NOMO-1 (cell line): Measurements from ENCODE around the gene ZBTB32.

Source experiments
- DNase-seq, 2 experiments: peaks; one replicate each; lab custom pipeline; 2025; ENCODE audit not compliant: unreplicated experiment in 2 of 2; lab: John Stamatoyannopoulos, UW

Gene ZBTB32

DNA sequence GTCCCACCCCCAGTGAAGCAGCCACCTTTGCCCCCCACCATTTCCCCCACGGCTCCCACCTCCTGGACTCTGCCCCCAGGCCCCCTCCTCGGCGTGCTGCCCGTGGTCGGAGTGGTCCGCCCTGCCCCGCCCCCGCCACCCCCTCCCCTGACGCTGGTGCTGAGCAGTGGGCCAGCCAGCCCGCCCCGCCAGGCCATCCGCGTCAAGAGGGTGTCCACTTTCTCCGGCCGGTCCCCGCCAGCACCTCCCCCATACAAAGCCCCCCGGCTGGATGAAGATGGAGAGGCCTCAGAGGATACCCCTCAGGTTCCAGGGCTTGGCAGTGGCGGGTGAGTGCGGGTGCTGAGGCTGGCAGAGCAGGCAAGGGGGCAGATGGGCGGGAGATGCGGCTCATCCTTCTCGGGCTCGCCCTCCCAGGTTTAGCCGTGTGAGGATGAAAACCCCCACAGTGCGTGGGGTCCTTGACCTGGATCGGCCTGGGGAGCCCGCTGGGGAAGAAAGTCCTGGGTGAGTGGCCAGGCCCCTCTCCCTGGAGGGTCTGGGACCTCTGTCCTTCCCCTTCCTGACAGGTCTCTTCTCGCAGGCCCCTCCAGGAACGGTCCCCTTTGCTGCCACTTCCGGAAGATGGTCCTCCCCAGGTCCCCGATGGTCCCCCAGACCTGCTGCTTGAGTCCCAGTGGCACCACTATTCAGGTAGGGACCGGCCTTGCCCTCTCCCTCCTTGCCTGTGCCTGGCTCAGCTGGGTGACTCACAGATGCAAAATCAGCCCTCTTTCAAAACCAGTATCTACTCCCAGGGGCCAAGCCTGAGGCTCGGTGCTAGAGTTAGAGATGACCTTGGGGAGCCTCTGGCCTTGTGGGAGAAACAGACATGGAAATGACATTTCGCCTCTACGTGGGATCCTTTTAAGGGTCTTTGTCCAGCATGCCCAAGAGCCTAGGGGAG lies 29.1 kb downstream of the ZBTB32 start:
- no peak for DNase-seq

GRCh38 chr19:35734273-35734672 lies 29.9 kb downstream of the ZBTB32 start:
- no peak for DNase-seq

DNA sequence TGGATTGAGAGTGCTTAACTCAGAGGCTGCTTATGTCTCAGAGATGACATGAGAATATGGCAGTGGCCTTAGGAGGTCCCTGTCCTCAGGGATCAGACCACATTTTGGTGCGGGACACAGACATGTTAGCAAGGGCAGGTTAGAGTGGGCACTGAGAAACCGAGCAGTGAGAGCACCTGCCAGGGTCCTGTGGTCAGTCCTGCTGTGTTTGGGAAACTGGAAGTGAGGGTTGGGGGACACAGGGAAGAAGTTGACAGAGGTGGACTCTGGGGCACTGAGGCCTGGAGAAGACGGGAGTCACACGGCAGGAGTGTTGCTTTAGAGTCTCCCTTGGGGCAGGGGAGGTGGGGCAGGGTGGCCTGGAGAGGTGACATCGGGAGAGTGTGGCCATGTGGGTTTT lies 30.5 kb downstream of the ZBTB32 start:
- no peak for DNase-seq

DNA sequence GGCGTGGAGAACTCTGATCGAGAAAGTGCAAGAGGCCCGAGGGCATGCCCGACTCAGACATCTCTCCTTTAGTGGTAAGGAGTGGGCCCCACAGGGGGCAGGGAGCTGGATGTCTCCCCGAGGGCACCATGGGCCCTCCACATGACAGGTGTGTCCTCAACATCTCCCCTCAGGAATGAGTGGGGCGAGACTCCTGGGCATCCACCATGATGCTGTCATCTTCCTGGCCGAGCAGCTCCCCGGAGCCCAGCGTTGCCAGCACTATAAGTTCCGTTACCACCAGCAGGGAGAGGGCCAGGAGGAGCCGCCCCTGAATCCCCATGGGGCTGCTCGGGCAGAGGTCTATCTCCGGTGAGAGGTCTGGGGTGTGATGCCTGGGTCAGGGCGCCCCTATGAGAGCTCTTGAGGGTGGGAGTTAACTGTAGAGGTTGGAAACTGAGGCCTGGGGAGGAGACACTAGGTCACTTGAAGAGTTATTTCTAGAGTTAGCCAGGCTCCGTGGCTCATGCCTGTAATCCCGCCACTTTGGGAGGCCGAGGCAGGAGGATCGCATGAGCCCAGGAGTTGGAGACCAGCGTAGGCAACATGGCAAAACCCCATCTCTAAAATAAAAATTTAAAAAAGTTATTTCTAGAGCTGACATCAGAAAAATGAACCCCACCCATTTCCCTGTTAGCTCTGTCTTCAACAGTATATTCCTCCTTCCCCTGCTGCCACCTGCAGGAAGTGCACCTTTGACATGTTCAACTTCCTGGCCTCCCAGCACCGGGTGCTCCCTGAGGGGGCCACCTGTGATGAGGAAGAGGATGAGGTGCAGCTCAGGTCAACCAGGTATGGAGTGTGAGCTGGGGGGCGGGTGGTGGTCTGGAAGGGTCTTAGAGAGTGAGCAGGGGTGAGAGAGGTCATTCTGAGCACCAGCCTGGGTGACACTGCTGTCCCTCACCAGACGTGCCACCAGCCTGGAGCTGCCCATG lies 32.8 kb downstream of the ZBTB32 start:
- DNase-seq: no peak

GRCh38 chr19:35738021-35738886 lies 33.9 kb downstream of the ZBTB32 start:
- DNase-seq: no peak

GRCh38 chr19:35738887-35739229 lies 34.5 kb downstream of the ZBTB32 start:
- no peak for DNase-seq

- no peak for DNase-seq
Measured at GRCh38 chr19:35739275-35740107, 35.1 kb downstream of the ZBTB32 start.

DNA sequence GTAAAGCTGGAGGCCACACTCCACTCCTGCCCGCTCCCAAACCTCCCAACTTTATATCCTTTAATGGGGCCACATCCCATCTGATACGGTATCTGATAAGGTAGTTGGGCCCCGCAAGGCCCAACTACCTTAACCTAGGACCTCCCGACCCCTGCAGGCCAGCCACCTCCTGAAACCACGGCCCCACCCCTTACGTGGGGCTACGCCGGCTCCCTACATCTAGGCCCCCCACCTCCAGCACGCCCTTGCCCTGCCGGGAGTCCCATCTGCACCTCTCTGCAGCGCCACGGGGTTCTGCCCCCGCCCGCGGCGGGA lies 35.7 kb downstream of the ZBTB32 start:
- no peak for DNase-seq

DNA sequence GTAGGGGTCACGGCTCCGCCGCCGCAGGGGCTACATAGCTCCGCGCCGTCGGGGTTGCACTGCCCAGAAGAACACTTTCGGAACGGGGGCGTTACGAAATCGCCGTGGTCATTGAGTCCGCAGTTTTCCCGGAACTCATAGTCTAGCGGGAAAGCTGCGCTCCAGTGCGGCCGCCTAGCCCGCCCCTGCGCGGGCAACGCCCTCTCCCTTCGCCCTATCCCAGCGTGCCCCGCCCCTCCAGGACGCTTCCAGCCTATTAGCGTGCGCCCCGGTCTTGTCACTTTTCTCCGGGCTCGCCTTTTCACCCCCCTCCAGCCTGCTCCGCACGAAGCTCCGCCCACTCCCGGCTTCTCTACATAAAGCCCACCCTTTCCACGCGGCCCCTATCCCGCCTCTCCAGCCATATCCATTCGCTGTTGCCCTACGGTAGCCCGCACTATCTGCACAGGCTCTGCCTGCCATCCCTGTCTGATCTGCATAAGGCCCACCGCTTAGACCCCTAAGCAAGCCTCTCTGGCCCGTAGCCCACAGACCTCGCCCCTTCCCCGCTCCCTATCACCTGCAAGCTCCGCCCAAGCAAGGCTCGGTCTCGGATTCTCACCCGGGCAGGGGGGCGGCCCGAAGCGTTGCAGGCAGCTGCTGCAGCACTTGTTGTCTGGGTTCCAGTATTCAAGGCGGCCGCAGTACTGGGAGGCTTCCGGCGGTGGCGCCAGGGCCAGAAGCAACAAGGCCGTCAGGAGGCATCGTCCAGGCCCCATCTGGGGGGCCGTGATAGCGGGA lies 36.3 kb downstream of the ZBTB32 start:
- peak; percentile 93 to 95 for DNase-seq

DNA sequence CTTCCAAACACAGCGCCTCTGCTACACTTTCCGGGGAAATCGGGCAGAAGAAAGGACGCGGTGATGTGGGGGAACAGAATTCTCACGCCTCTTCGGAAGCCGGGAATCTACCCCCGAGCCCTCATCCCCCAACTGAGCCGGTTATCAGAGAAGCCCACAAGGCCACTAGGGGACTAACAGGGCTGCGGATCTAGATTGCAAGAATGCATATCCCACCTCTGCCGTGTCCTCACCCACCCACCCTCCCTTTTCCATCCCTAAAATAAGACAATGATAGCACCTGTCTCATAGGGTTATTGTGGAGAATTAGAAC lies 36.8 kb downstream of the ZBTB32 start:
- DNase-seq: no peak

- peak; percentile 68 to 71 for DNase-seq
Measured at GRCh38 chr19:35742121-35742724, 37.9 kb downstream of the ZBTB32 start, which contains the start of gene IGFLR1. TSS of gene IGFLR1 (minus strand) at chr19:35742452. CDS start at chr19:35741180, 1,272 bp downstream.

GRCh38 chr19:35743640-35744429 lies 39.5 kb downstream of the ZBTB32 start:
- DNase-seq: no peak

DNA sequence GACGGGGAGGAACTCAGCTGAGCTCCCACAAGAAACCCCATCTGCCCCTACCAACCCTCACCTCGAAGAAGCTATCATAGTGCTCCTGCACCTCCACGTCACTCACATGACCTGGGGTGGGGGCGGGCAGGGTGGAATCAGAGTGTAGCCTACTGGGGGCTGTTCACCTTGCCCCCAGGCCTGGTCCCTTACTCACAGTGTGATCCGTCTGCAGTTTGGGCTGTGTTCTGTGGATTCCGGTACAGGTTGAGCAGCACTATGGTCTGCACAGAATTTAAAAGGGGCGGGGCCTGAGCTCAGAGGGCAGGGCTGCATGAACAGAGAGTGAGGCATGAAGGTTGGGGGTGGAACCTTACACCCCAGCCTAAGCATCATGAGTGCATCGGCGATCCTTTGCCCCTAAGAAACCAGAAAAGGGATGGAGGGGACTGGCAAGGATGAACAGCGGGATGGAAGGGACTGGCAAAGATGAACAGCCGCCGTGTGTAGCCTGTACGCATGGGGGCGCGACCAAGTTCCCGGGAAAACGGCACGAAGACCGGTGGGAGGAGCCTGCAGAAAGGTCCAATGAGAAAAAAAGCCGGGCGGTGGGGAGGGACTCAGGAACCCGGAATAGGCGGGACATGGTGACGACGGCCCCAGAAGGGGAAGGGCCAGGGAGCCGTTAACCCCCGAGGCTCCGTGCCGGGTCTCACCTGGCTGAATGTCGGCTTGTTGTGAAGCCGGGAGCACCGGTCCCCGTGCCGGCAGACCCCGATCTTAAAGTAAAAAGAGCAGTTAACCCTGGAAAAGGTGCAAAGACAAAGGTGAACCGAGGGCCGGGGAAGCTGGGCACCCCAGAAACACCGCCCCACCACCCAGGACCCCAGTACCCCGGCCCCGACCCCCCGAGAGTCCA lies 40.3 kb downstream of the ZBTB32 start:
- DNase-seq: peak; percentile 90 to 94

DNA sequence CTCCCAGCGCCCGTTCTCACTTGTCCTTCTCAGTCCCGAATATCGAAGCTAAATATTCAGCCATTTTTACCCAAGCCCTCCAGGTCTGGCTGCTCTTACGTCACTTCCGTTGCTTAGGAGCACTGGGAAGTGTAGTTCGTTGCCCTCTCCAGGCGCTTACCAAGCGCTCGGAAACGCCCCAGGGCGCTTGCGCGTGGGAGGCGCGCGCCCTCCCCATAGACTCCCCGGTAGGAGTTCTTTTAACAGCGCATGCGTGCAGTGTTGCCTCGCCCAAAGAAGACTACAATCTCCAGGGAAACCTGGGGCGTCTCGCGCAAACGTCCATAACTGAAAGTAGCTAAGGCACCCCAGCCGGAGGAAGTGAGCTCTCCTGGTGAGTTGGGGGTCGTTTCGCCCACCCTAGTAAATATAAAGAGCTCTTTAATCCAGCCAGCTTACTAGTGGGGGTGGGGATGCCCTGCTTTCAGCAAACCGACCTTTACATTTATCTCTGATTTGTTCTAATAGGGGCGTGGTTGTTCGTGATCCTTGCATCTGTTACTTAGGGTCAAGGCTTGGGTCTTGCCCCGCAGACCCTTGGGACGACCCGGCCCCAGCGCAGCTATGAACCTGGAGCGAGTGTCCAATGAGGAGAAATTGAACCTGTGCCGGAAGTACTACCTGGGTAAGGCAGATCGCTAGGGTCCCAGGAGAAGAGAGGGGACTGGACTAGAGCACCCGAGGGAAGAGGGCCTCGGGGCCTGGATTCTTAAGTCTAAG lies 41.1 kb downstream of the ZBTB32 start, which contains the start of the genes PSENEN and U2AF1L4:
Gene PSENEN (plus strand): TSS at position 324 of the 759 bp plus-strand sequence. CDS start 280 bp downstream, at position 604.
Gene U2AF1L4 (minus strand): TSS at position 91 of the 759 bp plus-strand sequence. CDS start 27 bp downstream, at position 64.
- peak; percentile 96 to 99 for DNase-seq

GRCh38 chr19:35746087-35746462 lies 41.7 kb downstream of the ZBTB32 start:
- no peak for DNase-seq

- DNase-seq: no peak
Measured at GRCh38 chr19:35746531-35746930, 42.2 kb downstream of the ZBTB32 start.
